IPS-11a (cell line): ENCODE data around the gene MYOT.

Experiments used
- H3K4me3 ChIP-seq: one replicate; pipeline ENCODE4 v1.5.1; 2013; ENCODE audit warnings: low read depth, low read length, control low read depth

The MYOT gene, protein sequence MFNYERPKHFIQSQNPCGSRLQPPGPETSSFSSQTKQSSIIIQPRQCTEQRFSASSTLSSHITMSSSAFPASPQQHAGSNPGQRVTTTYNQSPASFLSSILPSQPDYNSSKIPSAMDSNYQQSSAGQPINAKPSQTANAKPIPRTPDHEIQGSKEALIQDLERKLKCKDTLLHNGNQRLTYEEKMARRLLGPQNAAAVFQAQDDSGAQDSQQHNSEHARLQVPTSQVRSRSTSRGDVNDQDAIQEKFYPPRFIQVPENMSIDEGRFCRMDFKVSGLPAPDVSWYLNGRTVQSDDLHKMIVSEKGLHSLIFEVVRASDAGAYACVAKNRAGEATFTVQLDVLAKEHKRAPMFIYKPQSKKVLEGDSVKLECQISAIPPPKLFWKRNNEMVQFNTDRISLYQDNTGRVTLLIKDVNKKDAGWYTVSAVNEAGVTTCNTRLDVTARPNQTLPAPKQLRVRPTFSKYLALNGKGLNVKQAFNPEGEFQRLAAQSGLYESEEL

DNA sequence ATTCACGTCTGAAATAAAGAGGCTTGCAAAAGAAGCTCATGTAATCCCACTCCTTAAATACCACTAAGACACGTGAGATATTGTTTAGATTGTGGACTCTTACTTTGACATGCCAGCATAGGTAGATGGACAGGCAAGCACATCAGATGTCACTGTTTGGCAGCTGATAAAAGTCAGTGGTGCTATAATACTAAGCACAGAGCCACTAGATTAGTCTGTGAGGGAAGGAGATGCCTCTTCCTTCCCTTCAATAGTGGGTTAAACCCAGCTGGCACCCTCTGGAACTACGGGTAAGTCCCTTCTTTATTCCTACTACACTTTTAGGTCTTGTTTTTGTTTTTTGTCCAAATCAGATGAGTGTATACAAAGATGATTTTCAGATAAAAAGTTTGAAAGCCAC is at the start of gene MYOT:
Gene MYOT (plus strand): TSS at position 197 of the 400 bp plus-strand sequence. CDS start 2,792 bp downstream, outside the sequence.
- H3K4me3 ChIP-seq, result no peak within 1 kb of the TSS

DNA sequence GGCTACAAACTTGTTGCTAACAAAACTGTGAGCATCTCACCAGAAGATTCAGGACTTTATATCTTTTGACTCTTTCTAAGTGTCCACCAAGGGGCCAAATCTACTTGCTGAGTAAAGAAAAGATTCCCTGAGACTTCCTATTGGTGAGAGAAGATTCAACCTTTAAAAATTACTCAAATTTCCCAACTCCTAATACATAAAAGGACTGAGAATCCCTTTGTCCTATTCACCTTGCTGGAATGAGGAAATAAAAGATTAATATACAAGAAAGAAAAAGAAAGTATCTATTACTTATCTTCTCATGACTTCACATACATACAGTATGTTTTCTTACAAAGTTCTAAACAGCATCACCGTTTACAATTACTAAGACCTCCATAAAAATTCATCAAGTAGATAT is 47.9 kb upstream of the MYOT start:
- no peak overlapping the region for H3K4me3 ChIP-seq

- no peak overlapping the region for H3K4me3 ChIP-seq
Observed at GRCh38 chr5:137822158-137822764, 45.4 kb upstream of the MYOT start.

DNA sequence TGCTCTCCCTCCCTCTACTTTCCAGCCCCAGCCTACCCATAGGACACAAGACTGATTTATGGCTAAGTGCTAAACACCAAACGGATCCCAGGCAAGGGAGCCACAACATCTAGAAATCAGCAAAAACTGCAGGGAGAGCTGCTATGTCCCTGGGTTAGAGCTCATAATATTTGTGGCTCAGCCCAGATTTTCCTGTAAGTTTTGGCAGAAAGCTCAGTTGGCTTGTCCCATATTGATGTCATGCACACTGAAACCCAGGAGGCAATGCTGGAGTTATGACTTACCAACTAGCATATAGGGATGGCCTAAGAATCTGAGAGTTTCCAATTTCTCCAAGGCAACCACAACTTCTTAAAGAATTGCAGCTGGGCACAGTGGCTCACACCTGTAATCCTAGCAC is 44.7 kb upstream of the MYOT start:
- H3K4me3 ChIP-seq, result no peak overlapping the region

- H3K4me3 ChIP-seq, result no peak overlapping the region
Observed at GRCh38 chr5:137825165-137825564, 42.5 kb upstream of the MYOT start.

DNA sequence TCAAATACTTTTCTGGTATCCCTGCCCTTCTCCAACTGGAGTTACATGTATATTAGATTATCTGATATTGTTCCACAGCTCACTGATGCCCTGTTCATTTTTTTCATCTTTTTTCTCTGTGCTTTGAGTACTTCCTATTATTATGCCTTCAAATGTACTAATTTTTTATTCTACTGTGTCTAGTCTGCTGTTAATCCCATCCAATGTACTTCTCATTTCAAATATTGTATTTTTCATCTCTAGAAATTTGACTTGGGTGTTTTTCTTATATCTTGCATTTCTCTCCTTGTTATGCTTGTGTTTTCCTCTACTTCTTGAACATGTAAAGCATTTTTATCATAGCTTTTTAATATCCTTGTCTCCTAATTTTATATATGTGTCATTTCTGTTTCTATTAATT is 41.6 kb upstream of the MYOT start:
- no peak overlapping the region for H3K4me3 ChIP-seq

DNA sequence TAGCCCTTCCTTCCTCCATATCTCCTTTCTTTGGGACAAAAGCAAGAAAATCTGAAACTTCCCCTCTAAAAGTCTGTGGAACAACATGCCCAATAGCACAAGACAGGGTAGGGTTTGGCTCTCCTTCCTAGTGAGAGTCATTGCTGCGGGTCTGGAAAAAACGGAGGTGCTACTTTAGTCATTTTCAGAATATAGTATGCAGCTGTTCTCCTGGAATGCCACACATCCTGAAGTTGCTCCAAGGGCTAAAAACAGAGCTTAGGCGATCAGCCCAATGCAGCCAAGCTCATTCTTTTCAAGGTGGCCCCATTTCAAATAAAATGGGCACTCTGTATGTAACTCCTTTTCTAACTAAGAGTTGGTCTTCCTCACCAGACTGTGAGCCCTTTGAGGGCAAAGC is 39.5 kb upstream of the MYOT start:
- H3K4me3 ChIP-seq, result no peak overlapping the region

DNA sequence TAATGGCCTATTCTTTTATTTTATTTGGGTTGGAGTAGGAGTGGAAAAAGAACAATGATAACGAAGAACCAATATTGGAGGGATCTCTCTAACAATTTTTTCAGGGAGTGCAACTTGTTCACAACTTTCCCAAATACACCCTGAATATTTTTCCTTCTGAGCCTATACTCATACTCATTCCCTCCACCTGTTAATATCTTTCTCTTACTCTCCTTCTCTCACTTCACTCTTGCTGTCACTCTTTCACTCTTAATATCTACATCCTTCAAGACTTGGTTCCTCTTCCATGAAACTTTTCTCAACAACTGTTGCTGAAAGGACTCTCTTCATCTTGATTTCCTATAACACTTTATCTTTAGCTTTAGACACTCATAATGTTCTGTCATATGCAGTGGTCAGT is 39.0 kb upstream of the MYOT start:
- no peak overlapping the region for H3K4me3 ChIP-seq

DNA sequence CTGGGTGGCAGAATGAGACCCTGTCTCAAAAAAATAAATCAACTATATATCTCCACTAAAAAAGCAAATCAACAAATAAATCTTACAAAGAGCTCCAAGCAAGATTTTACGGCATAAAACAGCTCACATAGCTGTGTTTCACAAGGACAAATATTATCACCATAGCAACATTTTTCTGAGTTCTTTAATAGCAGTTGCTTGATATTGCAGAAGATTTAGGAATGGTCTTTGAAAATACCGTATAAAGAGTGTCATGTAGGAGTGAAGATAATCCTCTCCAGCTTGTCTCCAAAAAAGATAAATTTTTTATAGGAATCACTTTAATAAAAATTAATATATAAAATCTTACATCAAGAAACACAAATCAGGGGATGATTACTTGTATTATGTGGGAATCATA is 36.6 kb upstream of the MYOT start:
- H3K4me3 ChIP-seq, result no peak overlapping the region

DNA sequence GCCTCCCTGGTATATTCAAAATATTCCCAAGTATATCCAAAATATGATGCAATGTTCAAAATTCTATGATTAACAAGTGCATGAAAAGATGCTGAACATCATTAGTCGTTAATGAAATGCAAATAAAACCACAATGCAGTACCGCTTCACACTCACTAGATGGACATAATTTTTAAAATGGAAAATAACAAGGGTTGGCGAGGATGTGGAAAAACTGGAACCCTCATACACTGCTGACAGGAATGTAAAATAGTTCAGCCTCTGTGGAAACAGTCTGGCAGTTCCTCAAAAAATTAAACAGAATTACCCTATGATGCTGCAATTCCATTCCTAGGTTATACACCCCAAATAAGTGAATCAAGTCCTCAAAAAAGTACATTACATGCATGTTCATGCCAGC is 36.1 kb upstream of the MYOT start:
- no peak overlapping the region for H3K4me3 ChIP-seq

GRCh38 chr5:137832416-137832815 is 35.2 kb upstream of the MYOT start:
- no peak overlapping the region for H3K4me3 ChIP-seq

- H3K4me3 ChIP-seq, result no peak overlapping the region
Observed at GRCh38 chr5:137833463-137833862, 34.2 kb upstream of the MYOT start.

- H3K4me3 ChIP-seq, result no peak overlapping the region
Observed at GRCh38 chr5:137834498-137835049, 33.1 kb upstream of the MYOT start.

GRCh38 chr5:137836298-137836697 is 31.4 kb upstream of the MYOT start:
- no peak overlapping the region for H3K4me3 ChIP-seq

DNA sequence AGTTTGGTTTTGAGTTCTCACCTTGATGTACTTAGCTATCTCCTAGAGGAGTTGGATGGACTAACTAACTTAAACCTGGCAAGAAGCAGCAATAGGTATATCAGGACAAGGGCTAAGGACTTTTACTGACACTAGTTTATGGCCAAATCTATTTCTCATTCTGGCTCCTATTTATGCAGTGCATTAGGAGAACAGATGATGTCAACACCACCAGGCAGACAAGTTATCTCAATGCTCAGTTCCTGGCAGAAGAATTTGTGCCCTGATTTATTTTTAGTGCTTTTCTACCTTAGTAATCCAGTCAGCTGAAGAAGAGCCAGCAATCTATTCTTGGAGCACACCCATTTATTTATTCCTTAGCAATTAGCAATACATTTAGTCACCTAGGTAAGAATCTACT is 30.7 kb upstream of the MYOT start:
- no peak overlapping the region for H3K4me3 ChIP-seq

DNA sequence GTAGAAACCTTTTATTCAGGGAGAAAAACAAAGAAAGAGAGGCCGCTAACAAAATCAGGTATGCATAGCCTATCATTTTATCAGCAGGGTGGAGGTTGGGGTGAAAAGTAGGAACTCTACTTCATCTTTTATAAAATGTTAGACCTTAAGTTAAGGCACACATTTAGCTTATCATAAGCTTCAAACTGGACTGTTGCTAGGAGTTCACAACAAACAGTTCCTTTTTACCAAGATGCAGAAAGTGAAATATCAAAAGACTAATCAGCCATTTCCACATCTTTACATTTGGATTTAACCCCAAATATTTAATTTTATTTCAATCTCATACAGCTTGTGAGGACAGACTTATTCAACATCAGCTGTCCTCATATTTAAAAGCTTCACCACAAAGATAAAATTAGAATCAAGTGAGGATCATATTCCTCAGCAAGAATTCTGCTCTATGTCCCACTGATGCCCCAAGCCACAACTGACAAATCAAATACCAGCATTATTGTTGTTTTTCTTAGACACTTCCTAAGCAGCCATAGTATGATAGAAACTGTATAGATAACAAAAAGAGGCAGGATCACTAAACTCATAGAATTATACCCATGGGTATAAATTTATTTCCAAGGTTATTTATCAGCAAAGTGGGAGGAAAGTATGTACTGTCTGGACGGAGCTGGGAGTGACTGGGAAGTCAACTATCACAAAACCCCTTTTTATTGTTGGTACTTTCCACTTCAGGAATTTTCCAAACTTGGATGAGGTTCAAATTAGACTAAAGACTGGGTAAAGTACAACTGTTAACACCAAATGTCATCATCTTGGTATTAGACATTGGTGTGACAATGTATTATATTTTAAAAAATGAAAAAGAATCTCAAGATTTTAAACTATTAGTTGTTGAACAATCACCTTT is 29.9 kb upstream of the MYOT start:
- H3K4me3 ChIP-seq, result no peak overlapping the region

GRCh38 chr5:137838976-137839375 is 28.7 kb upstream of the MYOT start:
- no peak overlapping the region for H3K4me3 ChIP-seq

DNA sequence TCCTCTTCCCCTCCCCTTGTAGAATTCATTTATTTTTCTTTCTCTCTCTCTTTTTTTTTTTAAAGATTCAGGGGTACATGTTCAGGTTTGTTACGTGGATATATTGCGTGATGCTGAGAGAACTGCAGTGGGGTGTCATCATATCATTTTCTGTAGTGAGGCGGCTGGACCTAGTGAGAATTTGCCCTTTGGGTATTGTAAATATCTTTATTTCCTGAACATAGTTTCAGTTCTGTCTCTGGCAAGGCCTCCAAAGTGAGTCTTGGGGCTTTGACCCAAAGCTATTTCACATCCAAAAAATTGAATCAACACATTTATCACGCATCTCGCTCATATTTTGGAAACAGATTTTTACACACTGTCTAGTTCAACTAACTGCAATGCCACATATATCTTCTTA is 25.4 kb upstream of the MYOT start:
- H3K4me3 ChIP-seq, result no peak overlapping the region

DNA sequence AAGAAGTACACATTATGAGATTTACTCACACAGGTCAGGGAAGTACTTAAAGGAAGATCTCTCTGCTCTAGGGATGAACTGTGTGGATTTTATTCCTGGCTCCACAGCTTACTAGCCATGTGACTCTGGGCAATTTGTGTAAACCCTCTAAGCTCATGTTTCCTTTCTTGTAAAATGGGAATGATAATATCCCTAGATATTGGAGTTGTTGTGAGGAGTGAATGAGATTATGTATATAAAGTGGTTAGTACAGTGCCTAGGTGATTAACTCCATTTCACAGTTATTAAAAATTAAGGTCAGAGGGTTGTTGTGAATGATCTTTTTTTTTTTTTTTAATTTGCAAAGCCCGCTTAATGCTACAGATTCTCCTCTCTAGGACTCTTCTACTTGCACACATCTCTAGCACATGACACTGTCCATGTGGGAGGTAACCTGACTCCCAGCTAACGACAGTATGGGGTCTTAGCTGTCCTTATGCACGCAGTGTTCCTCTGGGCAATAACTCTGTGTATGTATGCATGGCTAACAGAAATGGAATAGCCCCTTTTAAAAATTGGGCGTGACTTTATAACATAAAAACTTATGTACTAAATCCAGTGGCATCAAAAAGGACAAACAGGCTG is 23.9 kb upstream of the MYOT start:
- no peak overlapping the region for H3K4me3 ChIP-seq

- H3K4me3 ChIP-seq, result no peak overlapping the region
Observed at GRCh38 chr5:137845472-137845871, 22.2 kb upstream of the MYOT start.

GRCh38 chr5:137847687-137848086 is 20.0 kb upstream of the MYOT start:
- no peak overlapping the region for H3K4me3 ChIP-seq
